Chondrocyte (in vitro differentiated cells): ENCODE data around the gene PA2G4. TPM values are rescaled to one million over a fixed set of nuclear protein-coding genes. Genes with fewer than 3 reads are reported as not detected.

ENCODE experiments used
- DNase-seq: peaks from one replicate; pipeline ENCODE4 v3.0.0; 2021; ENCODE audit warnings: mixed read lengths, low spot score
- H3K27ac Mint-ChIP-seq: one replicate; pipeline ENCODE4 v1.8.0; 2021; ENCODE audit warnings: mild to moderate bottlenecking, moderate library complexity, mixed read lengths; ENCODE audit not compliant: unreplicated experiment
- H3K27me3 Mint-ChIP-seq: 2 replicates; pipeline ENCODE4 v1.8.0; 2021; ENCODE audit warnings: low read depth, mixed read lengths
- H3K36me3 Mint-ChIP-seq: 2 replicates; pipeline ENCODE4 v1.8.0; 2021; ENCODE audit warnings: low read depth, mixed read lengths
- H3K4me1 Mint-ChIP-seq: 2 replicates; pipeline ENCODE4 v1.8.0; 2021; ENCODE audit warnings: low read depth, mild to moderate bottlenecking, mixed read lengths
- H3K4me3 Mint-ChIP-seq: one replicate; pipeline ENCODE4 v1.8.0; 2021; ENCODE audit warnings: mild to moderate bottlenecking, moderate library complexity, mixed read lengths; ENCODE audit not compliant: unreplicated experiment
- H3K9me3 Mint-ChIP-seq: 2 replicates; pipeline ENCODE4 v1.8.0; 2021; ENCODE audit warnings: low read depth, mixed read lengths
- CTCF ChIP-seq: fragments of 200-600 bp; sonication (generic); IDR thresholded peaks from 2 replicates; pipeline ENCODE4 v1.5.0; 2021; ENCODE audit warnings: antibody characterized with exemption, mild to moderate bottlenecking, moderate library complexity
- total RNA-seq: library from RNA; stranded (reverse); gene quantifications from 3 replicates; pipeline ENCODE4 v1.2.1, GENCODE V29; 2021

The PA2G4 gene
- total RNA-seq, 1 donor from 2014 or later = 65.1 TPM

DNA sequence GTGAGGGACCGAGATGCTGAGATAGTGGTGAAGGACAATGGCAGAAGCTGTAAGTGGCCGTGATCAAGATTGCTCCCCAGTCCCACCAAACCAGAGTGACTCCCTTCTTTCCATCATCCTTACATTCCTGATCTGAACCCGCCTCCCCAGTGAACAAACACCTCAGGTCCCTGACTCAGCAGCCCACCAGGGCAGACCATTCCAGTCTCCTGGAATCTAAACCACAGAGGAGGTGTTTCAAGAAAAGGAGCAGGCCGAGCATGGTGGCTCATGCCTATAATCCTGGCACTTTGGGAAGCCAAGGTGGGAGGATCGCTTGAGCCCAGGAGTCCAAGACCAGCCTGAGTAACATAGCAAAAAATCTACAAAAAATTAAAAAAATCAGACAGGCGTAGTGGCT lies 17.8 kb upstream of the PA2G4 start:
- Mint-ChIP-seq H3K27ac (no peak overlapping the region), H3K4me1 (no peaks in the 10 kb centered on the region), H3K9me3 (no peaks in the 10 kb centered on the region), H3K4me3 (no peak overlapping the region), H3K27me3 (peaks cover 1% of the 10 kb centered on the region), H3K36me3 (no peaks in the 10 kb centered on the region)
- DNase-seq = no peak
- no peak for TF ChIP-seq CTCF

- H3K36me3 Mint-ChIP-seq = no peaks in the 10 kb centered on the region
- no peak overlapping the region for H3K27ac Mint-ChIP-seq
- no peak for TF ChIP-seq CTCF
- no peaks in the 10 kb centered on the region for H3K4me1 Mint-ChIP-seq
- no peaks in the 10 kb centered on the region for H3K27me3 Mint-ChIP-seq
- DNase-seq = no peak
- H3K9me3 Mint-ChIP-seq = no peaks in the 10 kb centered on the region
- H3K4me3 Mint-ChIP-seq = no peak overlapping the region
These were observed 17.1 kb upstream of the PA2G4 start for GRCh38 chr12:56087220-56087619.

GRCh38 chr12:56097738-56098137 lies 6.6 kb upstream of the PA2G4 start:
- H3K27me3 Mint-ChIP-seq = peaks cover 17% of the 10 kb centered on the region
- DNase-seq = no peak
- no peaks in the 10 kb centered on the region for H3K4me1 Mint-ChIP-seq
- H3K9me3 Mint-ChIP-seq = peaks cover 6% of the 10 kb centered on the region
- H3K36me3 Mint-ChIP-seq = no peaks in the 10 kb centered on the region
- H3K27ac Mint-ChIP-seq = no peak overlapping the region
- H3K4me3 Mint-ChIP-seq = no peak overlapping the region
- no peak for TF ChIP-seq CTCF

- Mint-ChIP-seq H3K4me1 (peaks cover 6% of the 10 kb centered on the region), H3K27me3 (peaks cover 15% of the 10 kb centered on the region), H3K4me3 (no peak overlapping the region), H3K36me3 (no peaks in the 10 kb centered on the region), H3K27ac (no peak overlapping the region), H3K9me3 (no peaks in the 10 kb centered on the region)
- no peak for TF ChIP-seq CTCF
- DNase-seq = no peak
These were observed 5.8 kb upstream of the PA2G4 start for GRCh38 chr12:56098592-56098991.

GRCh38 chr12:56099787-56100186 lies 4.6 kb upstream of the PA2G4 start:
- H3K4me3 Mint-ChIP-seq = no peak overlapping the region
- H3K27ac Mint-ChIP-seq = no peak overlapping the region
- H3K27me3 Mint-ChIP-seq = peaks cover 15% of the 10 kb centered on the region
- H3K9me3 Mint-ChIP-seq = no peaks in the 10 kb centered on the region
- H3K4me1 Mint-ChIP-seq = peaks cover 11% of the 10 kb centered on the region
- H3K36me3 Mint-ChIP-seq = no peaks in the 10 kb centered on the region
- no peak for DNase-seq
- TF ChIP-seq CTCF = no peak
